GM18520 (cell line): ENCODE data around the gene NHLRC3.
A peak's percentile ranks its signal among the peaks of the same experiment; 100 is the strongest.
"Not testable (repeated sequence)": the region's sequence is repeated elsewhere in the genome, so short reads cannot be mapped to it uniquely, and the experiment has no call there.

Experiments
- ATAC-seq: cut with Tn5 transposase; IDR thresholded peaks from one replicate; pipeline ENCODE4 v1.9.1; 2021; ENCODE audit not compliant: unreplicated experiment

The NHLRC3 gene

GRCh38 chr13:39040206-39040605 is 1.9 kb downstream of the NHLRC3 start:
- ATAC-seq, result no peak

- peak; percentile 72 for ATAC-seq
Observed at GRCh38 chr13:39044536-39044935, 6.3 kb downstream of the NHLRC3 start.

GRCh38 chr13:39047560-39047959 is 9.3 kb downstream of the NHLRC3 start:
- no peak for ATAC-seq

- no peak for ATAC-seq
Observed at GRCh38 chr13:39048806-39049205, 10.6 kb downstream of the NHLRC3 start.

- no peak for ATAC-seq
Observed at GRCh38 chr13:39049274-39049673, 11.0 kb downstream of the NHLRC3 start.

- no peak for ATAC-seq
Observed at GRCh38 chr13:39051157-39051556, 12.9 kb downstream of the NHLRC3 start.

GRCh38 chr13:39052944-39053343 is 14.7 kb downstream of the NHLRC3 start:
- ATAC-seq, result no peak

- no peak for ATAC-seq
Observed at GRCh38 chr13:39054112-39054511, 15.9 kb downstream of the NHLRC3 start.

- ATAC-seq, result no peak
Observed at GRCh38 chr13:39056018-39056417, 17.8 kb downstream of the NHLRC3 start.

- no peak for ATAC-seq
Observed at GRCh38 chr13:39058040-39058439, 19.8 kb downstream of the NHLRC3 start.

GRCh38 chr13:39062004-39062403 is 23.7 kb downstream of the NHLRC3 start:
- no peak for ATAC-seq

GRCh38 chr13:39072842-39073241 is 34.6 kb downstream of the NHLRC3 start:
- ATAC-seq, result no peak

- no peak for ATAC-seq
Observed at GRCh38 chr13:39073983-39074382, 35.7 kb downstream of the NHLRC3 start.

- ATAC-seq, result not testable (repeated sequence)
Observed at GRCh38 chr13:39086251-39086945, 48.1 kb downstream of the NHLRC3 start.

- ATAC-seq, result no peak
Observed at GRCh38 chr13:39091586-39091985, 53.3 kb downstream of the NHLRC3 start.

GRCh38 chr13:39095500-39095899 is 57.2 kb downstream of the NHLRC3 start:
- no peak for ATAC-seq

- ATAC-seq, result no peak
Observed at GRCh38 chr13:39099231-39099630, 61.0 kb downstream of the NHLRC3 start.
